Measurements from ENCODE around the gene SLC22A12.

The SLC22A12 gene

DNA sequence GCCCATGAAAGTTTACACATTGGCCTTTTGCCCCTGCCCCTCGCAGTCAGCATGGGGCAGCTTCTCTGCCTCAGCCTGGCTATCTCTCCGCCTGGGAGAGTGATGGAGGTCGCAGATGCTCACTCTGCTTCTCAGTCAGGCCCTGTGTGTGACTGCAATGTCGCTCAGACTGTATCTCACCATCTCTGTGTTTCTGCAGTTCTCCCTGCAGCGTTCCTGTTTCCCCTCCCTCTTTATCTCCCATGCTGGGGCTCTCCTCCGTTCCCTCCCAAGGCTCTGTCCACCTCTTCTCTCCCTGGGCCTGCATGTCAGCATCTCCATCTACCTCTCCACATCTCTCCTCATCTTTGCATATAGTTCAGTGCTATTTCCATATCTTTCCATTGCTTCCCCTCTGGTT is 38.1 kb downstream of the SLC22A12 start:
- no peak for DNase-seq

DNA sequence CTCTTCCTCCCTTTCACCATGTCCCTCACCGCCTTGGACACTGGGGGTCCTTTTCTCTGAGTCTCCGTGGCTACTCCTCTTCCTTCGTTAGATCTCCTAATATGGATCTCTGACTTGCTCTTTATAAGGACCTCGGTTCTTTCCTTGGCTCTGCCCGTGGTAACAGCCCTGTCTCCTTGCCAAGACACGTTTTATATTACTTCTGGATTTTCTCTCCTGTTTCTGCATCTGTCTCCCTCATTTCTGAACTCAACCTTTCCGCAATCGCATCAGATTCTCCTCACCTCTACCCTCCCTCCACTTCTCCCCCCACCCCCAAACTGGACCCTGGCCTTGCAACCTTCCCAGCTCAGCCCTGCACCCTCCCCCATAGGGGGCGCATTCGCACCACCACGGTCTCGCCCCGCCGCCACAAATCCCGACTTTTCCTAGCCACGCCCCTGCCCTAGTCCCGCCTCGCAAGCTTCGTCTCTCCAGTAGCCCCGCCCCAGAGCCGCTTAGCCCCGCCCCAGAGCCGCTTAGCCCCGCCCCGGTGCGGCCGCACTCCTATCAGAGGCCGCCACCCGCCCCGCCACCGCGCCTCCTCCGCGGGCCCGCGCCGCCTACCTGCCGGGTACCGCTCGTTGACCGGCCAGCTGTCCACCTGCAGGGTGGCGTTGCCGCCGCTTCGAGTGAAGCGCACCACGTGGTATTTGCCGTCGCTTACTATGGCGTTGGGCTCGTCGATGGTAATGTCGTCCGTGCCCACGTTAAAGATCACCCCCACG is 39.0 kb downstream of the SLC22A12 start:
- DNase-seq = no peak

DNA sequence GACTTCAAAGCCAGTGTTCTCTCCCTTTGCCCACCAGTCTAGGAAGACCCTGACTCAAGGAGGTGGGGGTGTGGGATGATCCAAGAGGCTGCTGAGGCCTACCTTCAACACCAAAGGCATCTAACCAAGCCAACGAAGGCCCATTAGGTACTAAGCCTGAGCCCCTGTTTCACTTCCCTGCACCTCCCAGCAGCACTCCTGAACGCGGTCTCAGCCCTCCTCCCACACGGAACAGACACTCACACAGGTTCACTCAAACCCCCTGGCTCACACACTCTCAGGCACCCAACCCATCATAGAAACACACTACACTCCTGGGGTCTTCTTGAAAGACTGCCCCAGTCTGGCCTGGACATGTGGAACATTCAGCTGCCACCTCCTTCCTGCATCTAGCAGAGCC is 40.7 kb downstream of the SLC22A12 start:
- DNase-seq = no peak

DNA sequence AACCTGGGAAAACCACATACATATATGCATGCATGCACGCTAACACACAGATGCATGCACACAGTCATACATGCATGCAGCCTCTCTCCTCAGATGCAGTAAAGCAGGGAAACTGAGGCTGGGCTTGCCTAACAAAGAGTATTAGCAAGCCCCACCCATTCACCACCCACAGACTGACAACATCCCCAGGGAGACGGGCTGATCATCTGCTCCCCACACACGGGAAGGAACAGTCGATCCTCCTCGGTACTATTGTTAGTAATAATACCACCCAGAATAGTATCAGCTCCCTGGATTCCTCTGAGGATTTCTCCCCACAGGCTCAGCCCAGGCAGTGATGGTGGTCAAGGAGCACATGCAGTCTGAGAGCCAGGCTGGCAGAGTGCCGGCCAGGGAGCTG is 41.2 kb downstream of the SLC22A12 start:
- no peak for DNase-seq

DNA sequence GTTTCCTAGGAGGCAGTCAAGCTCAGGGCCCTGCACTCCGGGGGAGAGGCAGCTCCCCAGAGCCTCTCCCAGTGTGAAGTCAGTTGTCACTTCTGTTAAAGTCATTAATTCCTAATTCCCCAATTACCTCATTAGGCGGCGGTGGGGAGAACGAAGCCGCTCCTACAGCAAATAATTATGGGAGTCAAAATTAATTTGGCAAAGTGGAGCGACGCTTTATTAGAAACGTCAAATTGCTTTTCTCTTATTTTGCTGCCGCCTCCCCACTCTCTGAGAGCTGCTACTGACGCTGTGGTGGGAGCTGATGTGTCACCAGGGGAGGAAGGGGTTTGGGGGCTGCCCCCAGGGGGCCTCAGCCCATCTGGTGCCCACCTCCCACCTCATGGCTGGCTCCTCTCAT is 41.6 kb downstream of the SLC22A12 start:
- no peak for DNase-seq

DNA sequence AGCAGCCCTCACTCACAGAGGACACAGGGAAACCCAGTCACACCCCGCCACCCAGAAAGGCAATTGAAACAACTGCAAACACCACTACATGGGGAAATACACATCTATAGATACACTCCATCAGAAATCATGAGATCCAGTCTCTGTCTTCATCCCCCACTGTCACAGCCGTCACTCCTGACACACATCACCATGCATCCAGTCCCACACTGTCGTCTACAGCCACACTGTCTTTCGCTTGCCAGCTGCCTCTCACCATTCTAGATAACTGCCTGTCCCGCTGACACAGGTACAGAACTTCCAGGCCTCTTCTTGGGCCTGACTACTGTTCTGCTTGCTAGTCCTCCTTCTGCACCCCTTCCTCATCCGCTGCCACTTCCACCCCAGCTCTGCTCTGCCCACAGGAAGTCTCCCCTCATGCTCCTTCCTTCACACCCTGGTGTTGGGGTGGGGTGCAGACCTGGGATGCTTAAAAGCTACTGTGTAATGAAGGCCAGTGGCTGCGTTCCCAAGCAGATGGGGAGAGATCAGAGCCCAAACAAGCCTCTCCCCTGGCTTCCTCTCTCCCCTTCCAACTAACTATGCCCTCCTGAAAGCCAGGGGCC is 42.6 kb downstream of the SLC22A12 start:
- no peak for DNase-seq

DNA sequence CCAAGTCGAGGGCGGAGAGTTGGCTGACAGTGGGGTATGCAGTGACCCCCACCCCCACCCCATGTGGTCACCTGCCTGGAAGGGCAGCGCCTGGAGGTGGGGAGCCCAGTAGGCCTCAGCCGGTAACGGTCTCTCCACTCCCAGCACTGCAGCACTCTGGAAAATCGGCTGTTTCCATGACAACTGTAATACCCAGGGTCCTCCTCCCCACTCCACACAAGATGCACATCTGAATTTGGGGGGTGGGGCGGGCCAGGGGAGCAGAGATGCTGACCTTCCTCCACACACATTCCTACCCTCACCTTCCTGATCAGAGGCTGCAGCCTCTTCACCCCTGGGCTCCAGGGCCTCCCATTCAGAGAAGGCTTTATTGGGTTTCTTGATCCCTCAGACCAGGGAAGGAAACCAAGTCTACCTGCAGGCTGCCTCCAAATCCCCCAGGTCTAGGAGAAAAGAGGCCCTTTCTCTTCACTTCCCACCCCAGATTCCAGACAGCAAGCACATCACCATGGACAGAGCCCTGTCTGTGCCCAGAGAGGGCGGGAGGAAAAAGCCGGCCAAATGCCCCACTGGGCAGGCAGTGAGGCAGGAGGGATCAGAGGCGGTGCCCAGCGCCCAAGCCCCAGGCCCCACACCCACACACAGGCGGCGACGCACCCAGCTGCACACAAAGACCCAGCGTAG is 46.5 kb downstream of the SLC22A12 start:
- no peak for DNase-seq

DNA sequence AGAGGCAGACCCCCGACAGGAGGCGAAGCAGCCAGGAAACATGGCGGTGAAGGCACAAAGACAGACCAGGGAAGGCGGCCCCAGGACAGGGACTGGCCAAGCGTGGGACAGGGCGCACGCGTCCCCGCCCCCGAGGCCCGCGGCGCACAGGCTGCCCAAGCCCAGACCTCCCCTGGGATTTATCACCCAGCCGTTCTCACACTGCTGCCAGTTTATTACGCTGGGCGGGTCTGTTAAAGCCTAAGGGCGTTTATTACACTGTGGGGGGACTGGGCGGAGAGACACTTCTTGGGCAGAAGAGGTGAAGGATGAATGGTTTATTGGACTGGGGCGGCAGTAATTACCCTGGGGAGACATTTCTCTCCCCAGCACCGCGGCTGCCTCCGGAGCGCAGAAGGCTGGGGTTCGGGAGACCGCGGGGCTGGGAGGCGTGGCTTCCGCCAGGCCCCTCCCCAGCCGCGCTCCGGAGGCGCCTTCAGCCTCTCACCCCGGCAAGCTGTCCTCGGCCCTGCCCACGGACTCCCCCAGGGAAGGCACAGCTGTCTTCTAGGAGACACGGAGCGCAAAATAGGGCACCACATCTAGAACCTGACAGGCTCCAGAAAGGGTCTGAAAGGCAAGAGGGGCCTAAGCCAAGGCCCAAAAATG is 47.1 kb downstream of the SLC22A12 start:
- no peak for DNase-seq

DNA sequence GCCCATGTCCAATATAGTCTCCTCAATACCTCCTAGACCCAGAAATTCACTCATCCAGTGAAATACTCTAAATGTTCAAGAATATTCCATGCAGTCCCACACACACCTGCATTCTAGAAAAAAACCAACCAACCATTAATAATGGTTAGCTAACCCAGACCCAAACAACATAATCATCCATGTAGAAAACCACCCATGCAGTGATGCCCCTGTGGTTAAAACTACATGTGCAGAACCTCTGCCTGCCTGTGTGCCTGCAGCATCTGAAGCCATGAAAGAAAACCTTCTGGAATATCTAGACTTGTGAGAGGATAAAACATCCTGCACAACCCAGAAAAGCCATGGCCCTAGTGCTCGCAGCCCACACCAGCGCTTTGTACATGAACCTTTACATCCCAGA is 47.8 kb downstream of the SLC22A12 start:
- DNase-seq = no peak

DNA sequence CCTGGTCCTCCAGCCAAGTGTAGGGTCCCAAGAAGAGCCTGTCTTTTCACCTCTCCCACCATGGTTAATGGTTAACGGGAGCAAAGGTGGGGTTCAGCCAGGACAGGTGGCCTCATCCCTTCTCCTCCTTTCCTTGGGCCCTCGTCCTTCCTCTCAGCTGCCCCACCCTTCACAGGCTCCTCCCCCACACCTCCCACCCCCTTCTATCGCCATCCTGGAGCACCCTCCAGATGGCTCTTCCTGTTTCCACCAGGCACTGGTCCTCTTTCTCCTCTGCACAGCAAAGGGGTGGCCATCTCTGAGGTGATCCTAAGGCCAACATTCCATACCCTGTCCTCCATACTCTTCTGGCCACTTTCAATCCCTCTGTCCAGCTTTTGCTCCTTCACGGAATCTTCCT is 48.9 kb downstream of the SLC22A12 start:
- no peak for DNase-seq

DNA sequence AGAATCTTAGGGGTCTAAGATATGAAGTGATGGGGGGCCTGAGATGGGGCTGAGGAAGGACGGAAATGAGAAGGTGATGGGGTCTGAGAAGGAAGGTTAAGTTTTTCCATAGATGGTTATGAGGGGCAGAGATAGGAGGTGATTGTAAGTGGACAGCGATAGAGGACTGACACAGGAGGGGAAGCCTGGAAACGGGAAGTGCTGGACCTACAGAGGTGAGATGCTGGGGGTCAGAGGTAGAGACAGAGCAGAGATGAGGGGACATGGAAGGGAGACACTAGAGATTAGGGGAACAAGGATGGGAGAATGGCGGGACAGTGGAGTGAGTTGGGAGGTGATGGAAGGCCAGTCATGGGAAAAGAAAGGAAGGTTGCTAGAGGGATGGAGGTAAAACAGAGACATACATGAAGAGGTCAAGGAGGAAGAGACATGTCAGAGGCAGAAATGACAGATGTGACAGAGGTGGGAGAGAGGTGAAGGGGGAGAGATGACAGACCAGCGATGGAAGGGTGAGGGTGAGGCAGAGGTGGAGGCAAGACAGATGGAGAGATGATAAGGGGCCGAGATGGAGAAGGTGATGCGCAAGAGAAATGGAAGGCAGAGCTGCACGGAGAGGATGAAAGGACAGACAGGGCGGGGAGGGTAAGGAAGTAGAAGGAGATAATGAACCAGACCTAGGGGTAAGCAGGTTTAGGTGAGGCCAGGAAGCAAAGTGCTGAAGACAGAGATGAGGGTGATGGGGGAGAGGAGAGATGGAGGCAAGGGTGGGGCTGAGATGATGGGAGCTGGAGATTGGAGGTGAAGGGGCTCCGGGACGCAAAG is 50.8 kb downstream of the SLC22A12 start:
- DNase-seq = no peak

DNA sequence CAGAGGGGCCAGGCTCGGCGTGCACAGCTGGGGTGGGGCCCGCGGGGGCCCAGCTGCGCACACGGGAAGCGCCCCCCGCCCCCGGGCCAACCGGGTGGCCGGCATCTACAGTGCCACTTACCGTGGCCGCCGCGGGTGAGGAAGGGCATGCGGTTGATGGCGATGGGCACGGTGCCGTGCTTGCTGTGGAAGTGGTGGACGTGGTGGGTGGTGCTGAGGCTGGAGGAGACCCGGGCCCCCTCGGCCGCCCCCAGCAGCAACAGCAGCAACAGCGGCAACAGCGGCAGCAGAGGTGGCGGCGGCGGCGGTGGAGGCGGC is 51.4 kb downstream of the SLC22A12 start:
- no peak for DNase-seq

DNA sequence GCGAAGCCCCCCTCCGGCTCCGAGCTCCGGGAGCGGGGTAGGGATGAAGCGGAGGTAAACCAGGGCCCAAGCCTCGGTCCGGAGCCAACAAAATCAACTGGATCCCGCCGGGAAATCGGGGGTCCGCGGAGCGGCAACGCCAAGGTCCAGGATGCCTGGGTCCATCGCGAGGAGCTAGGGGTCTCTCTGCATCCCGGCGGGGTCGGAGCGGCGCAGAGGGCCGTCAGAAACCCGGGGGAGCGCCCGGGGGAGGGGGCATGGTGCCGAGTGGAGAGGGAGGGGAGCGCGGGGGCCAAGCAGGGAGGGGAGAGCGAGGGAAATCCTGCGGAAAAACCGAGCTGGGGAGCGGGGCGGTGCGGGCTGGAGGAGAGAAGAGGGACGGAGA is 51.8 kb downstream of the SLC22A12 start:
- DNase-seq = no peak

DNA sequence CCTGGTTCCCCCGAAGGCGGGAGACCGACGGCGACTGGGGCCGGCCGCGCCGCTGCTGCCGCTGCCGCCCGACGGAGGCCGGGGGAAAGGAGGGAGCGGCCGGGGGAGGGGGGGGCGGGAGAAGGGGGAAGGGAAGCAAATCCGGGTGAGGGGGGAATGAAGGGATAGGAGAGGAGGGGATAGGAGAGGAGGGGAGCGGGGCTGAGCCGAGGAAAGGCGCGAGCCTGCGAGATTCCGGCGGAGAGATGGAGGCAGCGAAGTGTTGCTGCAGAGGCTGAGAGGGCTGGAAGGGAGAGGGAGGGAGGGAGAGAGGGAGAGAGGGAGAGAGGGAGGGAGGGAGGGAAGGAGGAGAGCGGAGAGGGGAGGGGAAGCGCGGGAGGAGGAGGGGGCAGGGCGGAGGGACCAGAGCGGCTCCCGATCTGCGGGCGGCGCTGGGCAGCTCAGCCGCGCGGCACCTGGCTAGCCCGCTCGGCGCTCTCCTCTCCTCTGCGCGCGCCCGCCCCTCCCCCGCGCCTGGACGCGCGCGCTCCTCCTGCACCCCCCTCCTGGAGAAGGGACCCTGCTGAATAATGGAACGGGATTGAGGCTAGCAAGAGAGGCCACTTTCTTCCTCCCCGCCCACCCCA is 52.3 kb downstream of the SLC22A12 start:
- DNase-seq = no peak

DNA sequence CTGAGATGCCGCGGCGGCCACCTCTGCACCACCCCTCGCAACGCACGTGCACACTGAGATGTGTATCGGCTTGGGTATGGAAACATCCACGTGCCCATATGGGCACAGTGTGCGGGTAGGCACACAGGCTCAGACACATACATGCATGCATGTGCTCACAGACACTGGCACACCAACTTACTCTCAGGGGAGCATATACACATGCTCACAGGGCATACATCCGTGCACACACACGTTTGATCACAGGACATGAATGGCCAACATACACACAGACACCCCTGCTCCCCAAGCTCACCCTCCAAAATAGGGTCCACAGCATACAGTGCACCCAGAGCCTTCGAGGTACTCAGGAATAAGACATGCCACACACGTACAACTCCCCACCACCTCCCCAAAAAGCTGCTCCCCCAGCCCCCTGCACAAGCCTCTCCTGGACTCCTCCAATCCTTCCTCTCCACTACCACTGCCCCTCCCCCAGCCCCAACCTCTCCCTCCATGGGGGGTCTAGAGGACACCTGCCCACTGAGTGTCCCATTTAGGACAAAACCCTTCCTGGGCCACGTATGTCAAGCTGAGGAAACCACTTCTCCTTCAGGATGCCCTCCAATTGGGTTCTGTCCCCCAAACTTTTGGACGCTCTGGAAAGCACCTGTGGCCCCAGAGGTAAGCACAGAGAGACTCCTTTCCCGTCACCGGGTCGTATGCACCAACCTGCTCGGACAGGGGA is 53.1 kb downstream of the SLC22A12 start:
- no peak for DNase-seq

DNA sequence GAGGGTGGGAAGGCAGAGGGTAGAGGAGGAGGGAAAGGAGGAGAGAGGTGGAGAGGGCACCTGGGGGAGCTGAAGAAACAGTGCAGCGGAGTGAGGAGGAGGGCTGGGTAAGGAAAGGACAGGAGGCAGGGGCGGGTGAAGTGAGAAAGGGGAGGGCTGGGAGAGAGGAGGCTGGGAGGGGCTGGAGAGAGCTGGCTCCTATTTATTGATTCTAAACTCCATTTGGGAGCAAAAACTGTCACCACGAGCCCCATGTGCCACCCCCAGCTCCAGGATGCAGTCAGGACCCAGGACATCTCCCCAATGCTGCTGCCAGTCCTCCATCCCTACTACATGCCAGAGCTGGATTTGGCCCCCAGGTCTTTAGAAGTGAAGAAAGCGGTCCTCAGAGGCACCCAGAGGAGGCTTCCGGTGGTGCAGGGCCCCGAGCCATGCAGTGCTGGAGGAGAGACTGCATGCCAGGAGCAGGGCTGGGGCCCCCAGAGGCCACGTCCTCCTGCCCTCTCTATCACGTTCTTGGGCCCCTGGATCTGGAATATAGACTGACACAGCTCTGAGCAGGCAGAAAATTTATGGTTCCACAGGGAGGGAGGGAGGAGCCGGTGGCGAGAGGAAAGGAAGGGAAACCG is 53.7 kb downstream of the SLC22A12 start:
- no peak for DNase-seq

DNA sequence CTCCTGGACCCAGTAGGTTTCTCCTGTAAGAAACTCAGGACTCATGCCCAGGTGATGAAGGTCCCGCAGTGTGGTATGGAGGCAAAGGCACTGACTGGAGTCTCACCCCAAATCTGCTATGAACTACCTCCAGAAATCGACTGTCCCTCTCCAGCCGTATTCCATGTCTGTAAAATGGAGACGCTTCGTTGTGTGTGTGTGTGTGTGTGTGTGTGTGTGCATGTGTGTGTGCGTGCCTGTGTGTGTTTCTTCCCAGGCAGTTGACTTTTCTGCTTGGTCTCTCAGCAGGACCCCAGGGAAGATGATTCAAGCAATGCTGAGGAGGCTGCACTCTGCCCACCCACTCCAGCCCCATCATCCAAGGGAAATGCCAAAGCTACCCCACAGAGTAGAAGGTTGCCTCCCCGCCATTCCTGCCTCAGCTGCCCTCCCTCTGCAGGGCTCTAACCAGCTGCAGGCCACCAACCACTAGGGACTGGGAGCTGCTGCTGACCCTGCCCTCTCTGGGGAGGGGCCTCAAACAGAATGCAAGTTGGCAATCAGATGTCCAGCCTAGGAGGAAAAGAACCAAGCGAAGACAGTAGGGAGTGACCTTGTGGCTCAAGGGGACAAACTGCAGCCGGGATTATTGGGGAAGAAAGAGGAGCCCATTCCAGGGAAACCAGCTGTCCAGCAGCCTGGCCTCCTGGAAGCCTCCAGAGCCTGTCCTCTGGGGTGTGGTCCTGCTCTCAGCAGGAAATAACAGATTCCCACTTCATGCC is 56.2 kb downstream of the SLC22A12 start:
- DNase-seq = no peak

DNA sequence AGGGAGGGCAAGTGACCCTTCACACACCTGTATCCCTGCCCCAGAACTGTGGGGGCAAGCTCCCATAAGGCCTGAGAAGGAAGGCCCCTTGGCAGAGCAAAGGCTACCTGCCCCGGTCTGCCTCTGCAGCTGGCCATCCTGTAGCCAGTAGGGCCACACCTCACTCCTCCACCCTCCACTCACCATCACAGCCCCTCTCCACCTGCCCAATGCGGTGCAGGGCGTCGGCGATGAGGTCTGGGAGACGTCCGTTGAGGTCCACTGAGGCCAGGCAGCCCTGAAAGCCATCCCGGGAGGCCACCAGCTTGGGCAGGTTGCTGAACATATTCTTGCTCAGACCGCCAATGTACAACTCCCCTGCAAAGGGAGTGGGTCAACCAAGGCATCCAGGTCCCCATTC is 57.5 kb downstream of the SLC22A12 start:
- DNase-seq = no peak

DNA sequence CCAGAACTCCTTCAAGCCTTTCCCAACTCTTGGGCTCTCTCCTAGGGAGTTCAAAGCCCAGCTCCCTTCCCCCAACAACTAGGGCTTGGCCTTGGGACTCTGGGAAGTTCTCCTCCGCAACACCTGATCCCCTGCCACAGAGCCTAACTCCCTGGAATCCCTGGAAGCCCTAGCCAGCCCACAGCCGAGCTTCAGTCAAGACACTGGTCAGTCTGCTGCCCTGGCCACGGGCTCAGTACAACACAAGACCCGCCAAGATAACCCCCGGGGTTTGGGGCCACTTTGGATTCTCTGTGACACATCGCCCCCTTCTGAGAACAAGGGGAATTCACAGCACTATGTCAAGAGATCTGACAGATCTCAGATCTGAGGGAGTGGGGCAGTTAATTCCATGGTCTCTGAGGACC is 58.3 kb downstream of the SLC22A12 start:
- DNase-seq = no peak

DNA sequence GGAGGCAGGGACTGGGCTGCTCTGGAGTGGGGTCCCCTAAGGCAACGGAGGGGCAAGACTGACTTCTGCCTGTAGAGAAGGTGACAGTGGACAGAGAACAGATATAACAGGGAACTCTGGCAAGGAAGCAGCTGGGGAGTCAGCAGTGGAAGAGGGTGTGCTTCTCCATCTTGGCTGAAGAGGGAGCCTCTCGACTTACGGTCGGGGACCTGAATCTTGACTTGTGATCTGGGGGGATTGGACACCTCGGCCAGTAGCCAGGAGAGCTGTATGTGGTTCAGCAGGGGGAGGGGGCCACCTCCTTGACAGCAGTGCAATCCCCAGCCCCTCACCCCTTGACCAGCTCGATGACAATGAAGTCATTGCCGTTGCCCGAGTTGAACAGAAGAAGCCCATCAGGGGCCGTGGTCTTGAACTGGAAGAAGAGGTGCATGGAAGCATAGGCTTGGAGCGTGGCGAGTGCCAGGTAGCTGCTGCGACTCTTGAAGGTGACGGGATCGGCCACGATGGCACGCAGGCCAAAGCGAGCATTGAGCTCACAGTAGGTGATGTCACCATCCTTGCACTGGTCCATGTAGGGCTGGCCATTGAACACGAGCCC is 60.0 kb downstream of the SLC22A12 start:
- DNase-seq = no peak

All from GOT3 (cell line).